HepG2 (cell line): ENCODE data around the gene ABT1. TPM values are rescaled to one million over a fixed set of nuclear protein-coding genes. Genes with fewer than 3 reads are reported as not detected.
A peak's percentile ranks its signal among the peaks of the same experiment; 100 is the strongest.

Experiments
- ADNP ChIP-seq: sonication (generic); formaldehyde crosslinking; IDR thresholded peaks from 2 replicates; pipeline ENCODE4 v1.4.0; 2020; ENCODE audit warnings: missing genetic modification reagents
- ELF1 ChIP-seq: sonication (generic); formaldehyde crosslinking; IDR thresholded peaks from 2 replicates; pipeline ENCODE4 v1.4.0; 2020; ENCODE audit warnings: missing genetic modification reagents
- KAT8 ChIP-seq: IDR thresholded peaks from 2 replicates; pipeline ENCODE4 v1.6.1; 2016; ENCODE audit warnings: missing genetic modification reagents, missing compliant biosample characterization
- NFIC ChIP-seq: IDR thresholded peaks from 2 replicates; pipeline ENCODE4 v1.6.1; 2012; ENCODE audit warnings: mild to moderate bottlenecking, low read length, inconsistent platforms
- SIN3A ChIP-seq: IDR thresholded peaks from 2 replicates; pipeline ENCODE4 v1.6.1; 2011; ENCODE audit warnings: low read depth, mild to moderate bottlenecking, control low read depth, low read length, borderline replicate concordance
- STAG1 ChIP-seq: sonication (generic); formaldehyde crosslinking; IDR thresholded peaks from 2 replicates; pipeline ENCODE4 v1.4.0; 2020; ENCODE audit warnings: missing genetic modification reagents
- SYNCRIP ChIP-seq: fragments of 200-400 bp; formaldehyde crosslinking; IDR thresholded peaks from 2 replicates; pipeline ENCODE4 v1.6.1; 2018; ENCODE audit warnings: mild to moderate bottlenecking, low read depth, low read length; ENCODE audit not compliant: insufficient read depth
- U2AF1 ChIP-seq: fragments of 200-400 bp; formaldehyde crosslinking; optimal IDR thresholded peaks from 2 replicates; pipeline ENCODE3; 2017; ENCODE audit warnings: mild to moderate bottlenecking, low read depth, low read length
- ZBTB21 ChIP-seq: sonication (generic); formaldehyde crosslinking; IDR thresholded peaks from 2 replicates; pipeline ENCODE4 v1.4.0; 2020; ENCODE audit warnings: missing genetic modification reagents
- ZNF17 ChIP-seq: sonication (generic); formaldehyde crosslinking; IDR thresholded peaks from 2 replicates; pipeline ENCODE4 v1.5.0; 2020; ENCODE audit warnings: mild to moderate bottlenecking, missing genetic modification reagents
- ZNF30 ChIP-seq: sonication (generic); formaldehyde crosslinking; IDR thresholded peaks from 2 replicates; pipeline ENCODE4 v1.5.0; 2020; ENCODE audit warnings: mild to moderate bottlenecking, missing genetic modification reagents
- ZNF33A ChIP-seq: sonication (generic); formaldehyde crosslinking; IDR thresholded peaks from 2 replicates; pipeline ENCODE4 v1.5.1; 2020; ENCODE audit warnings: missing genetic modification reagents, mild to moderate bottlenecking, moderate library complexity, borderline replicate concordance
- ZNF598 ChIP-seq: sonication (generic); formaldehyde crosslinking; IDR thresholded peaks from 2 replicates; pipeline ENCODE4 v1.5.1; 2020; ENCODE audit warnings: mild to moderate bottlenecking, missing genetic modification reagents, borderline replicate concordance
- ZNF761 ChIP-seq: sonication (generic); formaldehyde crosslinking; conservative IDR thresholded peaks from 2 replicates; pipeline ENCODE4 v1.4.0; 2020; ENCODE audit warnings: mild to moderate bottlenecking, missing genetic modification reagents
- polyA plus RNA-seq, 8 experiments: library from polyadenylated mRNA; depleted of rRNA in 3 of 8; stranded (reverse) in 7 of 8; unstranded in 1 of 8; fragments of >200 nt; fragmentation: Illumina TruSeq in 4 of 8; extraction: Trizol in 4 of 8; gene quantifications; 2 replicates each; pipeline versions ENCODE4 v1.2.1 to v1.2.3, GENCODE V29; 2011 to 2016; ENCODE audit warnings: low read depth in 4 of 8, missing spikeins in 1 of 8, mixed read lengths in 1 of 8; ENCODE audit not compliant: insufficient read depth in 1 of 8
- total RNA-seq, 5 experiments: library from RNA; depleted of rRNA; stranded (reverse); fragments of >200 nt; fragmentation: Illumina TruSeq; extraction: Trizol; gene quantifications; 2 replicates each; pipeline ENCODE4 v1.2.3, GENCODE V29; 2016; ENCODE audit warnings: low read depth in 1 of 5
- TF ChIP-seq, protein P1 (sequence below): sonication (generic); formaldehyde crosslinking; IDR thresholded peaks from 2 replicates; pipeline ENCODE4 v1.4.0; 2020; ENCODE audit warnings: mild to moderate bottlenecking, missing genetic modification reagents
- TF ChIP-seq, protein P2 (sequence below): sonication (generic); formaldehyde crosslinking; IDR thresholded peaks from 2 replicates; pipeline ENCODE4 v1.5.0; 2020; ENCODE audit warnings: mild to moderate bottlenecking, missing genetic modification reagents, borderline replicate concordance
- TF ChIP-seq, protein P3 (sequence below): sonication (generic); formaldehyde crosslinking; IDR thresholded peaks from 2 replicates; pipeline ENCODE4 v1.9.0; 2022; ENCODE audit warnings: low read depth, missing genetic modification reagents
- TF ChIP-seq, protein P4 (sequence below): sonication (generic); formaldehyde crosslinking; IDR thresholded peaks from 2 replicates; pipeline ENCODE4 v1.5.0; 2020; ENCODE audit warnings: missing genetic modification reagents
- TF ChIP-seq, protein P5 (sequence below): sonication (generic); formaldehyde crosslinking; conservative IDR thresholded peaks from 2 replicates; pipeline ENCODE4 v1.4.0; 2020; ENCODE audit warnings: missing genetic modification reagents

The ABT1 gene
- total and polyA plus RNA-seq, 2 of the 13 experiments (the other 11 are each of a cell fraction or from before 2014, with no cell fraction given): 38.4 TPM

DNA sequence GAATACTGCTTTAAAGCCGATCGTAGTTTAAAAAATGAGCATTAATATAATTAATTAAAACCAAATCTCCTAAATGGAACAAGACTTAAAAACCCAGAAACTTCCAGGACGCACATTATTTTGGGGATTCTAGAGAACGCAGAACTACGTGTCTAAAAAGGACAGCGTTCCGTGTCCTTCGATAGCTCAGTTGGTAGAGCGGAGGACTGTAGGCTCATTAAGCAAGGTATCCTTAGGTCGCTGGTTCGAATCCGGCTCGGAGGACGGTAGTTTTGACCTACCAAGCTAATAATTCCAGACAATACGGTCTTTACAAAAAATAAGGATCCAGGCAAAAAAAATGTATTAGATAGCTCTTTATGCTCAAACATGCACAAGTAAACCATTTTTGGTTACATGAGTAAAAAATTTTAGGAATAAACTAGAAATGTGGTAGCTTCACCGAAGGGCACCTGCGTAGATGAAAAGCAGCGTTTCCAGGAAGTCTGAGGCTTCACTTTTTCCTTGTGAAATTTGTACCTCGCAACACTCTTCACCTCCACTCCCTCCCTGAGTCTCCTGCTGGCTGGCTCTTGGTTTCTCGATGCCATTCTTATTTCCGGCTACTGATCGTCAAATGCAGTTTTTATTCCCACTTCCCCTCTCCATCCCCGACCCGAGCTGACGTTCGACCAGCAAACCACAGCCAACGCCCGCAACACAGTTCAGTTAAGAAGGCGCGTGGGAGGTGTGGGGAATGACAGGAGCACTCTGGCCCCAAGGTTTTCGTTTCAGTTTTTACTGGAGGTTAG is 19.6 kb upstream of the ABT1 start (continued):
- TF ChIP-seq ZNF761 (CRISPR knock-in tag) (no peak), SIN3A (no peak), ZNF33A (no peak), ZNF30 (CRISPR knock-in tag) (no peak), NFIC (no peak; the same call in 1 of the 2 replicates), SYNCRIP (no peak), ZNF17 (CRISPR knock-in tag) (no peak), ADNP (CRISPR knock-in tag) (peak; percentile 90; the same call in 1 of the 2 replicates), STAG1 (CRISPR knock-in tag) (no peak), KAT8 (peak; percentile 56; the same call in 1 of the 2 replicates), U2AF1 (no peak), ZBTB21 (no peak), ZNF598 (CRISPR knock-in tag) (0 out of 2 replicates have a peak, but pooled peaks have one; percentile 46), ELF1 (CRISPR knock-in tag) (no peak)
- TF ChIP-seq, protein P1, sequence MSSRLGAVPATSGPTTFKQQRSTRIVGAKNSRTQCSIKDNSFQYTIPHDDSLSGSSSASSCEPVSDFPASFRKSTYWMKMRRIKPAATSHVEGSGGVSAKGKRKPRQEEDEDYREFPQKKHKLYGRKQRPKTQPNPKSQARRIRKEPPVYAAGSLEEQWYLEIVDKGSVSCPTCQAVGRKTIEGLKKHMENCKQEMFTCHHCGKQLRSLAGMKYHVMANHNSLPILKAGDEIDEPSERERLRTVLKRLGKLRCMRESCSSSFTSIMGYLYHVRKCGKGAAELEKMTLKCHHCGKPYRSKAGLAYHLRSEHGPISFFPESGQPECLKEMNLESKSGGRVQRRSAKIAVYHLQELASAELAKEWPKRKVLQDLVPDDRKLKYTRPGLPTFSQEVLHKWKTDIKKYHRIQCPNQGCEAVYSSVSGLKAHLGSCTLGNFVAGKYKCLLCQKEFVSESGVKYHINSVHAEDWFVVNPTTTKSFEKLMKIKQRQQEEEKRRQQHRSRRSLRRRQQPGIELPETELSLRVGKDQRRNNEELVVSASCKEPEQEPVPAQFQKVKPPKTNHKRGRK (CRISPR knock-in tag): no peak
- TF ChIP-seq, protein P2, sequence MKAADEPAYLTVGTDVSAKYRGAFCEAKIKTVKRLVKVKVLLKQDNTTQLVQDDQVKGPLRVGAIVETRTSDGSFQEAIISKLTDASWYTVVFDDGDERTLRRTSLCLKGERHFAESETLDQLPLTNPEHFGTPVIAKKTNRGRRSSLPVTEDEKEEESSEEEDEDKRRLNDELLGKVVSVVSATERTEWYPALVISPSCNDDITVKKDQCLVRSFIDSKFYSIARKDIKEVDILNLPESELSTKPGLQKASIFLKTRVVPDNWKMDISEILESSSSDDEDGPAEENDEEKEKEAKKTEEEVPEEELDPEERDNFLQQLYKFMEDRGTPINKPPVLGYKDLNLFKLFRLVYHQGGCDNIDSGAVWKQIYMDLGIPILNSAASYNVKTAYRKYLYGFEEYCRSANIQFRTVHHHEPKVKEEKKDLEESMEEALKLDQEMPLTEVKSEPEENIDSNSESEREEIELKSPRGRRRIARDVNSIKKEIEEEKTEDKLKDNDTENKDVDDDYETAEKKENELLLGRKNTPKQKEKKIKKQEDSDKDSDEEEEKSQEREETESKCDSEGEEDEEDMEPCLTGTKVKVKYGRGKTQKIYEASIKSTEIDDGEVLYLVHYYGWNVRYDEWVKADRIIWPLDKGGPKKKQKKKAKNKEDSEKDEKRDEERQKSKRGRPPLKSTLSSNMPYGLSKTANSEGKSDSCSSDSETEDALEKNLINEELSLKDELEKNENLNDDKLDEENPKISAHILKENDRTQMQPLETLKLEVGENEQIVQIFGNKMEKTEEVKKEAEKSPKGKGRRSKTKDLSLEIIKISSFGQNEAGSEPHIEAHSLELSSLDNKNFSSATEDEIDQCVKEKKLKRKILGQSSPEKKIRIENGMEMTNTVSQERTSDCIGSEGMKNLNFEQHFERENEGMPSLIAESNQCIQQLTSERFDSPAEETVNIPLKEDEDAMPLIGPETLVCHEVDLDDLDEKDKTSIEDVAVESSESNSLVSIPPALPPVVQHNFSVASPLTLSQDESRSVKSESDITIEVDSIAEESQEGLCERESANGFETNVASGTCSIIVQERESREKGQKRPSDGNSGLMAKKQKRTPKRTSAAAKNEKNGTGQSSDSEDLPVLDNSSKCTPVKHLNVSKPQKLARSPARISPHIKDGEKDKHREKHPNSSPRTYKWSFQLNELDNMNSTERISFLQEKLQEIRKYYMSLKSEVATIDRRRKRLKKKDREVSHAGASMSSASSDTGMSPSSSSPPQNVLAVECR (CRISPR knock-in tag): no peak
- TF ChIP-seq, protein P3, sequence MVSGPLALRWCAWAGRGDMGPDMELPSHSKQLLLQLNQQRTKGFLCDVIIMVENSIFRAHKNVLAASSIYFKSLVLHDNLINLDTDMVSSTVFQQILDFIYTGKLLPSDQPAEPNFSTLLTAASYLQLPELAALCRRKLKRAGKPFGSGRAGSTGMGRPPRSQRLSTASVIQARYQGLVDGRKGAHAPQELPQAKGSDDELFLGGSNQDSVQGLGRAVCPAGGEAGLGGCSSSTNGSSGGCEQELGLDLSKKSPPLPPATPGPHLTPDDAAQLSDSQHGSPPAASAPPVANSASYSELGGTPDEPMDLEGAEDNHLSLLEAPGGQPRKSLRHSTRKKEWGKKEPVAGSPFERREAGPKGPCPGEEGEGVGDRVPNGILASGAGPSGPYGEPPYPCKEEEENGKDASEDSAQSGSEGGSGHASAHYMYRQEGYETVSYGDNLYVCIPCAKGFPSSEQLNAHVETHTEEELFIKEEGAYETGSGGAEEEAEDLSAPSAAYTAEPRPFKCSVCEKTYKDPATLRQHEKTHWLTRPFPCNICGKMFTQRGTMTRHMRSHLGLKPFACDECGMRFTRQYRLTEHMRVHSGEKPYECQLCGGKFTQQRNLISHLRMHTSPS: no peak
- TF ChIP-seq, protein P4, sequence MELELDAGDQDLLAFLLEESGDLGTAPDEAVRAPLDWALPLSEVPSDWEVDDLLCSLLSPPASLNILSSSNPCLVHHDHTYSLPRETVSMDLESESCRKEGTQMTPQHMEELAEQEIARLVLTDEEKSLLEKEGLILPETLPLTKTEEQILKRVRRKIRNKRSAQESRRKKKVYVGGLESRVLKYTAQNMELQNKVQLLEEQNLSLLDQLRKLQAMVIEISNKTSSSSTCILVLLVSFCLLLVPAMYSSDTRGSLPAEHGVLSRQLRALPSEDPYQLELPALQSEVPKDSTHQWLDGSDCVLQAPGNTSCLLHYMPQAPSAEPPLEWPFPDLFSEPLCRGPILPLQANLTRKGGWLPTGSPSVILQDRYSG: no peak
- TF ChIP-seq, protein P5, sequence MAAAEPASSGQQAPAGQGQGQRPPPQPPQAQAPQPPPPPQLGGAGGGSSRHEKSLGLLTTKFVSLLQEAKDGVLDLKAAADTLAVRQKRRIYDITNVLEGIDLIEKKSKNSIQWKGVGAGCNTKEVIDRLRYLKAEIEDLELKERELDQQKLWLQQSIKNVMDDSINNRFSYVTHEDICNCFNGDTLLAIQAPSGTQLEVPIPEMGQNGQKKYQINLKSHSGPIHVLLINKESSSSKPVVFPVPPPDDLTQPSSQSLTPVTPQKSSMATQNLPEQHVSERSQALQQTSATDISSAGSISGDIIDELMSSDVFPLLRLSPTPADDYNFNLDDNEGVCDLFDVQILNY (CRISPR knock-in tag): no peak
